Measurements from ENCODE around the gene F9. TPM values are rescaled to one million over a fixed set of nuclear protein-coding genes. Genes with fewer than 3 reads are reported as not detected.

Gene F9
- total RNA-seq = not detected

DNA sequence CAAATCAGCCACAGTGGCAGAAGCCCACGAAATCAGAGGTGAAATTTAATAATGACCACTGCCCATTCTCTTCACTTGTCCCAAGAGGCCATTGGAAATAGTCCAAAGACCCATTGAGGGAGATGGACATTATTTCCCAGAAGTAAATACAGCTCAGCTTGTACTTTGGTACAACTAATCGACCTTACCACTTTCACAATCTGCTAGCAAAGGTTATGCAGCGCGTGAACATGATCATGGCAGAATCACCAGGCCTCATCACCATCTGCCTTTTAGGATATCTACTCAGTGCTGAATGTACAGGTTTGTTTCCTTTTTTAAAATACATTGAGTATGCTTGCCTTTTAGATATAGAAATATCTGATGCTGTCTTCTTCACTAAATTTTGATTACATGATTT is at the start of gene F9:
Gene F9 (plus strand): TSS at position 190 of the 400 bp plus-strand sequence. CDS start 26 bp downstream, at position 216.
- H3K4me3 ChIP-seq = no peak within 1 kb of the TSS
- TF ChIP-seq, protein P1, sequence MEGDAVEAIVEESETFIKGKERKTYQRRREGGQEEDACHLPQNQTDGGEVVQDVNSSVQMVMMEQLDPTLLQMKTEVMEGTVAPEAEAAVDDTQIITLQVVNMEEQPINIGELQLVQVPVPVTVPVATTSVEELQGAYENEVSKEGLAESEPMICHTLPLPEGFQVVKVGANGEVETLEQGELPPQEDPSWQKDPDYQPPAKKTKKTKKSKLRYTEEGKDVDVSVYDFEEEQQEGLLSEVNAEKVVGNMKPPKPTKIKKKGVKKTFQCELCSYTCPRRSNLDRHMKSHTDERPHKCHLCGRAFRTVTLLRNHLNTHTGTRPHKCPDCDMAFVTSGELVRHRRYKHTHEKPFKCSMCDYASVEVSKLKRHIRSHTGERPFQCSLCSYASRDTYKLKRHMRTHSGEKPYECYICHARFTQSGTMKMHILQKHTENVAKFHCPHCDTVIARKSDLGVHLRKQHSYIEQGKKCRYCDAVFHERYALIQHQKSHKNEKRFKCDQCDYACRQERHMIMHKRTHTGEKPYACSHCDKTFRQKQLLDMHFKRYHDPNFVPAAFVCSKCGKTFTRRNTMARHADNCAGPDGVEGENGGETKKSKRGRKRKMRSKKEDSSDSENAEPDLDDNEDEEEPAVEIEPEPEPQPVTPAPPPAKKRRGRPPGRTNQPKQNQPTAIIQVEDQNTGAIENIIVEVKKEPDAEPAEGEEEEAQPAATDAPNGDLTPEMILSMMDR (IDR thresholded peaks at IDR 0.05) = no peak
- no peak within 1 kb of the TSS for H3K27ac ChIP-seq
- H3K4me1 ChIP-seq = no peaks in the 10 kb centered on the region
- DNase-seq = no peak
- ATAC-seq = no peak
- H3K9me3 ChIP-seq = no peaks in the 10 kb centered on the region
- 66 to 71% methylated on average over 1 to 4 of the region's 4 CpGs for WGBS, 2 donors
- no peaks in the 10 kb centered on the region for H3K36me3 ChIP-seq (replicated peaks in 1 of 2; ENCODE audit: insufficient read depth in 1 of 2, low read depth in 2 of 2)
- intact Hi-C loops (cut with DNase I) = no loop called here
- H3K27me3 ChIP-seq = no peaks in the 10 kb centered on the region

DNA sequence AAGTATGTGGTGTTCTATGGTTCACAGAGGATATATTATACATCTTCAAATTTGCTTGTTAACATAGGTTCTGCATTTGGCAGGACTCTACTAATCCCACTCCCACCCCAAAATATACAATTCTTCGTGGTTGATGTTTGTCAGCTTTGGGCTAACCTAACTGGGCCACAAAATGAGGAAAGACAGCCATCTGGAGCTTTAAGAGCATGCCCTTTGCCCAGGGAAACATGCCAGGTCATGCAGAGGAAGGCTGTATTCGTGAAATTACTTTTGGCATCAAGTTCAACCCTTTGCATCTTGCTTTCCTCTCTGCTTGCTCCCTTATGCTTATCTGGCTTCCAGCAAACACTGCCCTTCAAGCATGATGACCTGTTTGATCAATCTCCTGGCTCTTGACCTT is 46.8 kb upstream of the F9 start:
- no peaks in the 10 kb centered on the region for H3K27me3 ChIP-seq
- ATAC-seq = no peak
- intact Hi-C loops (cut with DNase I) = no loop called here

DNA sequence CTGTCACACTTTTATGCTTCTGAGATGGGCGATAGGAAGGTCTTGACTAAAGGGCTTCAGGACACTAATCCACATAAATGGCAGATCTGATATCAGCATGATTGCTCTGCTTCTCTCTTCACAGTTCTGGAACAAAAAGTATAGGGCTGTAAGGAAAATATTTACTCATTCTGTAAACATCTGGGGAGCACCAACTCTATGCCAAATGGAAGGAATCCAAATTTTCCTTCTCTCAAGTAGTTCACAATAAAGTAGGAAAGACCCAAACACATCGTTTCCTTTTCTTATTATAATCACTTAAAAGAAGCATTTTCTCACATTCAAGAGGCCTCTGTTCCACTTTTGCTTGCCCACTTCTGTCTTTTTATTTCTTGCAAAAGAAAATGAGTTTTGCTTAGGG is 45.9 kb upstream of the F9 start:
- Histone ChIP-seq H3K36me3 (replicated peaks in 1 of 2; ENCODE audit: insufficient read depth in 1 of 2, low read depth in 2 of 2) (no peaks in the 10 kb centered on the region), H3K9me3 (no peaks in the 10 kb centered on the region), H3K4me3 (no peak overlapping the region), H3K27ac (no peak overlapping the region), H3K4me1 (no peaks in the 10 kb centered on the region), H3K27me3 (no peaks in the 10 kb centered on the region)
- TF ChIP-seq POLR2A (IDR thresholded peaks at IDR 0.05) = no peak
- TF ChIP-seq, protein P1 (IDR thresholded peaks at IDR 0.05) = no peak
- DNase-seq = no peak
- intact Hi-C loops (cut with DNase I) = no loop called here
- WGBS, 2 donors = 50 to 52% methylated on average over 2 of the region's 2 CpGs
- ATAC-seq = no peak

More for the DNA sequence above, 46.8 kb upstream of the F9 start:
- H3K27ac ChIP-seq = no peak overlapping the region
- 5 to 22% methylated on average over 1 to 2 of the region's 2 CpGs for WGBS, 2 donors
- H3K36me3 ChIP-seq (replicated peaks in 1 of 2; ENCODE audit: insufficient read depth in 1 of 2, low read depth in 2 of 2) = no peaks in the 10 kb centered on the region
- H3K9me3 ChIP-seq = no peaks in the 10 kb centered on the region
- H3K4me3 ChIP-seq = no peak overlapping the region
- DNase-seq = no peak
- no peak for TF ChIP-seq POLR2A (IDR thresholded peaks at IDR 0.05)
- TF ChIP-seq, protein P1 (IDR thresholded peaks at IDR 0.05) = no peak
- no peaks in the 10 kb centered on the region for H3K4me1 ChIP-seq

DNA sequence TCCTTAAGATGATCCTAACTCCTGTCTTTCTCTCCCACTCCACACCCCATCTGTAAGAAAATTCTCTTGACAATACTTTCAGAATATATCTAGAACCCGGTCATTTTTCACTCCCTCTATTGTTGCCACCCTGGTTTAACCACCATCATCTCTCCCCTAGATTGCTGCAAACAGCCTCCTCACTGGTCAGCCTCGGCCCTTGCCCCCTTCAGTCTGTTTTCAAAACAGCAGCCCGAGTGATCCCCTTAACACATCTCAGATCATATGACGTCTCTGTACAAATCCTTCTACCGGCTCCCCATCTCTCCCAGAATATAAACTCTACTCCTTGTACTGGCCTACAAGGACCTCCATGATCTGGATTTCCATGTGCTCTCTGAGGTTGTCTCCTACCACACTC is 35.2 kb upstream of the F9 start:
- Histone ChIP-seq H3K4me3 (no peak overlapping the region), H3K27ac (no peak overlapping the region), H3K36me3 (replicated peaks in 1 of 2; ENCODE audit: insufficient read depth in 1 of 2, low read depth in 2 of 2) (no peaks in the 10 kb centered on the region), H3K9me3 (no peaks in the 10 kb centered on the region), H3K27me3 (no peaks in the 10 kb centered on the region), H3K4me1 (no peaks in the 10 kb centered on the region)
- intact Hi-C loops (cut with DNase I) = no loop called here
- ATAC-seq (no peak), DNase-seq (no peak)
- TF ChIP-seq, protein P1 (IDR thresholded peaks at IDR 0.05) = no peak
- TF ChIP-seq POLR2A (IDR thresholded peaks at IDR 0.05) = no peak
- WGBS, 2 donors = 56 to 65% methylated on average over 3 to 5 of the region's 5 CpGs

DNA sequence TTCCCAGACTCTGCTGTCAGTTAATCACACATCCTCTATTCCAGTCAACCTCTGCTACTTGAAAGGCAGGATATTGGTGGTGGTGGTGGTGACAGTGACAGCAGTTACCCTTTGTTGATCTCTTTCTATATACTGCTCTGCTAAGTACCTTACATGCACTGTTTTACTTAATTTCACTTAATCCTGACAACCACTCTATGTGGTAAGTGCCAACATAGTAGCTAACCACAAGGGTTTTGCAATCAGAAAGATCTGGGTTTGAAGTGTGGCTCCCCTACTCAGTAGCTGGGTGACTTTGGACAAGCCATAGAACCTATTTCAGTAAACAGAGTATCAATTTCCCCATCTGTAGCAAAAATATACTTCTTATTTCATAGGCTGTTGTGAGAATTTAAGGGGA is 24.2 kb upstream of the F9 start:
- intact Hi-C loops (cut with DNase I) = no loop called here
- no peak for DNase-seq
- no peak overlapping the region for H3K4me3 ChIP-seq
- H3K27me3 ChIP-seq = no peaks in the 10 kb centered on the region
- TF ChIP-seq, protein P1 (IDR thresholded peaks at IDR 0.05) = no peak
- TF ChIP-seq POLR2A (IDR thresholded peaks at IDR 0.05) = no peak
- no peaks in the 10 kb centered on the region for H3K9me3 ChIP-seq
- ATAC-seq = no peak
- H3K4me1 ChIP-seq = no peaks in the 10 kb centered on the region
- H3K36me3 ChIP-seq (replicated peaks in 1 of 2; ENCODE audit: insufficient read depth in 1 of 2, low read depth in 2 of 2) = no peaks in the 10 kb centered on the region
- H3K27ac ChIP-seq = no peak overlapping the region

Measured in body of pancreas (tissue), 4 donors.